Measurements from ENCODE around the gene STMN1.

The STMN1 gene

DNA sequence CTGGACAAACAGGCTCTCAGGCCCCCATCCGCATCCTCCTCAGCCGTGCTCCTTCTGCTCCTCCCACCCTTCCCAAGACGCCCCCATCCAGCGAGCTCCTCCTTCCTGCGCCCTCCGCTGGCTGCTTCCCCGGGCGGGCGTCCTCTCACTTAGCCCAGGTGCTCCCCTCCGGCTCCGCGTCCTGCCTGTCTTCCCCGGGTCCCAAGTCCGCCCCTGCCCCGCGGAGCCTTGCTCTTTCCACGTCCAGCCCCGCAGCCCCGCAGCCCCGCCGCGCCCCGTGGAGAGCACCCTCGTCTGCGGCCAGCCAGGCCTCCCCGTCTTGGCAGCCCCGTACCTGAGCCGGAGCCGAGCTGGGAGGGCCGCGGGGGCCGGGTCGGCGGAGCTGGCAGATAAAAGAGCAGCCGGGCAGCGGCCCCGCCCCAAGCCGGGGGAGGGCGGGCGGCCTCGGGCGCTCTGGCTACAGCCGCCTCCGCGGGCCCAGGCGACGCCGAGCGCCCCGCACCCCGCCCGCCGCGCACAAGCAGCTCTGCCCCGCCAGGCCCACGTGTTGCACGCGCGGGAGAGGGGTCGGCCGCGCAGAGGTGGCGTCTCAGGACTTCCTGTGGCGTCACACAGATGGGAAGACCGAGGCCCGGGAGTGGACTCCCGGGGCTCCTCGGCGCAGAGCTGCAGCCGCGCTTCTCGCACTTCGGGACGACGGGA is 30.9 kb downstream of the STMN1 start, which contains the start of gene PAQR7:
Gene PAQR7, minus strand, starts transcription at position 555 of the 702 bp plus-strand sequence. CDS start 11,869 bp downstream, outside the sequence.
- peak; percentile 76 for DNase-seq (ENCODE audit: insufficient read length, low spot score)
- peak; percentile 69 for FAIRE-seq
- TF ChIP-seq TAF1 (IDR thresholded peaks at IDR 0.05; ENCODE audit: low read depth, low read length) = no peak
- TF ChIP-seq POLR2AphosphoS5 (IDR thresholded peaks at IDR 0.05; ENCODE audit: low read depth, low read length) = no peak
- no peak for TF ChIP-seq POU2F2 (IDR thresholded peaks at IDR 0.05; ENCODE audit: low read depth, low read length)
- TF ChIP-seq POLR2A (IDR thresholded peaks at IDR 0.05; ENCODE audit: low read depth, low read length) = no peak
- no peak for TF ChIP-seq SPI1 (IDR thresholded peaks at IDR 0.05; ENCODE audit: low read depth, low read length)
- TF ChIP-seq PAX5 (IDR thresholded peaks at IDR 0.05; ENCODE audit: insufficient read depth, low read length, severe bottlenecking) = no peak

- FAIRE-seq (no peak), DNase-seq (ENCODE audit: insufficient read length, low spot score) (no peak)
- TF ChIP-seq SPI1 (IDR thresholded peaks at IDR 0.05; ENCODE audit: low read depth, low read length) = no peak
- TF ChIP-seq TAF1 (IDR thresholded peaks at IDR 0.05; ENCODE audit: low read depth, low read length) = no peak
- TF ChIP-seq POLR2AphosphoS5 (IDR thresholded peaks at IDR 0.05; ENCODE audit: low read depth, low read length) = no peak
- no peak for TF ChIP-seq POLR2A (IDR thresholded peaks at IDR 0.05; ENCODE audit: low read depth, low read length)
- TF ChIP-seq PAX5 (IDR thresholded peaks at IDR 0.05; ENCODE audit: insufficient read depth, low read length, severe bottlenecking) = no peak
- TF ChIP-seq POU2F2 (IDR thresholded peaks at IDR 0.05; ENCODE audit: low read depth, low read length) = no peak
Measured at GRCh38 chr1:25874635-25875153, 31.5 kb downstream of the STMN1 start.

- no peak for TF ChIP-seq POU2F2 (IDR thresholded peaks at IDR 0.05; ENCODE audit: low read depth, low read length)
- no peak for TF ChIP-seq PAX5 (IDR thresholded peaks at IDR 0.05; ENCODE audit: insufficient read depth, low read length, severe bottlenecking)
- TF ChIP-seq POLR2AphosphoS5 (IDR thresholded peaks at IDR 0.05; ENCODE audit: low read depth, low read length) = no peak
- no peak for TF ChIP-seq TAF1 (IDR thresholded peaks at IDR 0.05; ENCODE audit: low read depth, low read length)
- TF ChIP-seq SPI1 (IDR thresholded peaks at IDR 0.05; ENCODE audit: low read depth, low read length) = no peak
- no peak for TF ChIP-seq POLR2A (IDR thresholded peaks at IDR 0.05; ENCODE audit: low read depth, low read length)
- DNase-seq (ENCODE audit: insufficient read length, low spot score) = no peak
- no peak for FAIRE-seq
Measured at GRCh38 chr1:25874209-25874608, 32.0 kb downstream of the STMN1 start.

GRCh38 chr1:25873120-25873519 is 33.1 kb downstream of the STMN1 start:
- DNase-seq (ENCODE audit: insufficient read length, low spot score) (no peak), FAIRE-seq (no peak)
- TF ChIP-seq POU2F2 (IDR thresholded peaks at IDR 0.05; ENCODE audit: low read depth, low read length) (no peak), PAX5 (IDR thresholded peaks at IDR 0.05; ENCODE audit: insufficient read depth, low read length, severe bottlenecking) (no peak)

DNA sequence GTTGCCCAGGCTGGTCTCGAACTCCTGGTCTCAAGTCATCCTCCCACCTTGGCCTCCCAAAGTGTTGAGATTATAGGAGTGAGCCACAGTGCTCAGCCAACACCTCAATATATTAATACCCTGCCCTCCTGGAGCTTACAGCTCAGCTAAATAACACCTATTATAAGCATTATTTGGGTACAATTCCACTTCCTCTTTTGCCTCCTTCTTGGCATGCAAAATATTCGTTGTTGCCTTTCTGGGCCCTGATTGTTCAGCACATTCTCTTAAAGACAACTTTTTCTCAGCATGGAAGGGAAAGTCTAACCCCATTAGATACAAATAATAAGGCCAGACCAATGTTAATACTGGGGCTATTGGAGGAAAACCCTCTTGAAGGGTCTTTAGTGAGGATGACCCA is 33.5 kb downstream of the STMN1 start:
- TF ChIP-seq TAF1 (IDR thresholded peaks at IDR 0.05; ENCODE audit: low read depth, low read length) = no peak
- peak; percentile 99 for TF ChIP-seq SPI1 (IDR thresholded peaks at IDR 0.05; ENCODE audit: low read depth, low read length)
- no peak for TF ChIP-seq POU2F2 (IDR thresholded peaks at IDR 0.05; ENCODE audit: low read depth, low read length)
- no peak for TF ChIP-seq PAX5 (IDR thresholded peaks at IDR 0.05; ENCODE audit: insufficient read depth, low read length, severe bottlenecking)
- FAIRE-seq (peak; percentile 50), DNase-seq (ENCODE audit: insufficient read length, low spot score) (no peak)

- FAIRE-seq (no peak), DNase-seq (ENCODE audit: insufficient read length, low spot score) (no peak)
- TF ChIP-seq TAF1 (IDR thresholded peaks at IDR 0.05; ENCODE audit: low read depth, low read length) (no peak), POLR2AphosphoS5 (IDR thresholded peaks at IDR 0.05; ENCODE audit: low read depth, low read length) (no peak), PAX5 (IDR thresholded peaks at IDR 0.05; ENCODE audit: insufficient read depth, low read length, severe bottlenecking) (no peak), SPI1 (IDR thresholded peaks at IDR 0.05; ENCODE audit: low read depth, low read length) (no peak)
Measured at GRCh38 chr1:25871704-25872494, 34.3 kb downstream of the STMN1 start.

DNA sequence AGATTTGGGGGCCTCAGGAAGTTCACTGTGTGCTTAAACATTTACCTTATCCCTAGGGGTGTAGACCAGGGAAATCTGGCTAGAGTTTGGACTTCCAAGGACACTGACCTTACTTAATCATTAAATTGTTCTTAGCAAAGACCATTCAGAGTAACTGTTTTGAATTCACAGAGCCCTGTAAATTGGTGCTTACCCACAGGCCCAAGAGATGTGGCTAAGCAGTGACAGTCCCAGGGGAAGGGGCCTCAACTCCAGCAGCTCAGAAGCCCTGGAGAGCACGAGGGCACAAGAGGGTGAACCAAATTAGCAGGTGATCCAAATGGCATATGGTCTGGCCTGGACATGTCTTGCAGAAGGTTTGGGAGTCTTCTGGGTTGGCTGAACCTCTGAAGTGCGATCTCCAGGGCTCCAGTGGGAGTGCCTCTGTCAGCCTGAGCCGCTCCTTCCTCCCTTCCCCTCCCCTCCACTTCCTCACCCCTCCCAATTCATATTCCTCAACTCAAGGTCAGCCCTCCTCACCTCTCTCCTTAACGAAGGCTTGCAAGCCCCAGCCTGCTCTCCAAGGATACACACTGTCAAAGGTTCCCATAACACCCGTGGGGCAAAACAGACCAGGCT is 35.0 kb downstream of the STMN1 start:
- no peak for DNase-seq (ENCODE audit: insufficient read length, low spot score)

GRCh38 chr1:25870614-25871013 is 35.6 kb downstream of the STMN1 start:
- no peak for TF ChIP-seq POU2F2 (IDR thresholded peaks at IDR 0.05; ENCODE audit: low read depth, low read length)
- TF ChIP-seq SPI1 (IDR thresholded peaks at IDR 0.05; ENCODE audit: low read depth, low read length) = no peak
- TF ChIP-seq PAX5 (IDR thresholded peaks at IDR 0.05; ENCODE audit: insufficient read depth, low read length, severe bottlenecking) = no peak
- no peak for TF ChIP-seq TAF1 (IDR thresholded peaks at IDR 0.05; ENCODE audit: low read depth, low read length)
- TF ChIP-seq POLR2AphosphoS5 (IDR thresholded peaks at IDR 0.05; ENCODE audit: low read depth, low read length) = no peak
- TF ChIP-seq POLR2A (IDR thresholded peaks at IDR 0.05; ENCODE audit: low read depth, low read length) = no peak
- no peak for FAIRE-seq
- no peak for DNase-seq (ENCODE audit: insufficient read length, low spot score)

More for the DNA sequence above, 35.0 kb downstream of the STMN1 start:
- FAIRE-seq = peak; percentile 16
- TF ChIP-seq POLR2A (IDR thresholded peaks at IDR 0.05; ENCODE audit: low read depth, low read length) (no peak), SPI1 (IDR thresholded peaks at IDR 0.05; ENCODE audit: low read depth, low read length) (no peak), TAF1 (IDR thresholded peaks at IDR 0.05; ENCODE audit: low read depth, low read length) (no peak), POU2F2 (IDR thresholded peaks at IDR 0.05; ENCODE audit: low read depth, low read length) (no peak), POLR2AphosphoS5 (IDR thresholded peaks at IDR 0.05; ENCODE audit: low read depth, low read length) (no peak), PAX5 (IDR thresholded peaks at IDR 0.05; ENCODE audit: insufficient read depth, low read length, severe bottlenecking) (no peak)

DNA sequence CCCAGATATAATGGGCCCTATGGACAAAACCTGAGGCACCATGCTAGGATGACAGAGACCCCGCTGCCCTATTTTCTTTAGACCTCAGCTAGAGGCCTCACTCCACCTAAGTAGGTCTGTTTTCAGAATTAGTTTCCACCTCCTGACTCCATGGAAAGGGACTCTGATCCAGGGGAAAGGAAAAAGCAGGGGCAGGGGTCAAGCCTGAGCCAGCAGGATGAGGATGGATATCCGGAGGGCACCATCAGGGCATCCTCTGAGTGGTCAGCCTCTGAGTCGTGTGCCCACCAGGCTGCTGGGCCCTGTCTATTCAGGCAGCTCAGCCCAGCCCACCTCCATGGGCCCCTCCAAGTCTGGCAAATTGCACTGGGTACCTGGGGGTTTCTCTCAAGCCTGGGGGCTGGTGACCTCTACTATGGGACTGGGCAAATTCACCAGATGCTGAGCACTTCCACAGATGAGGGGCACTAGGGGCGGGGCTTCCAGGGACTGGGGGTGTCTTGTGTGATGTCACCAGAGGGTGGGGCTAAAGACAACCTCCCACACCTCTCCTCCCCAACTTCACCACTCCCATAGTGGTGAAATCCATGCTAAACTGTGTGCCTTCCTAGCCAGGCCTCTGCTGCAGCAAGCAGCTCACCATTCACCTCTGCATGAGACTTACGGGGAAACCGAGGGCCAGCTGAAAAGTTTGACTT is 36.2 kb downstream of the STMN1 start:
- no peak for TF ChIP-seq POLR2AphosphoS5 (IDR thresholded peaks at IDR 0.05; ENCODE audit: low read depth, low read length)
- TF ChIP-seq SPI1 (IDR thresholded peaks at IDR 0.05; ENCODE audit: low read depth, low read length) = no peak
- no peak for TF ChIP-seq PAX5 (IDR thresholded peaks at IDR 0.05; ENCODE audit: insufficient read depth, low read length, severe bottlenecking)
- no peak for TF ChIP-seq POLR2A (IDR thresholded peaks at IDR 0.05; ENCODE audit: low read depth, low read length)
- no peak for TF ChIP-seq POU2F2 (IDR thresholded peaks at IDR 0.05; ENCODE audit: low read depth, low read length)
- no peak for TF ChIP-seq TAF1 (IDR thresholded peaks at IDR 0.05; ENCODE audit: low read depth, low read length)
- no peak for FAIRE-seq
- no peak for DNase-seq (ENCODE audit: insufficient read length, low spot score)
